Suprapubic skin (tissue), 4 donors: ENCODE data around the gene TASOR2. TPM values are rescaled to one million over a fixed set of nuclear protein-coding genes. Genes with fewer than 3 reads are reported as not detected.

ENCODE experiments used
- DNase-seq, 2 donors: peaks; one replicate each; pipeline ENCODE4 v3.0.0-alpha.2; 2019; ENCODE audit warnings: low spot score in 2 of 2
- H3K27ac ChIP-seq: fragments of 200-600 bp; sonication (generic); one replicate; pipeline ENCODE4 v1.5.1; 2019
- H3K27me3 ChIP-seq: fragments of 200-600 bp; sonication (generic); one replicate; pipeline ENCODE4 v1.5.1; 2019
- H3K36me3 ChIP-seq: fragments of 200-600 bp; sonication (generic); one replicate; pipeline ENCODE4 v1.5.1; 2019
- H3K4me1 ChIP-seq: fragments of 200-600 bp; sonication (generic); one replicate; pipeline ENCODE4 v1.5.1; 2019
- H3K4me3 ChIP-seq: fragments of 200-600 bp; sonication (generic); one replicate; pipeline ENCODE4 v1.5.1; 2019; ENCODE audit warnings: mild to moderate bottlenecking
- H3K9me3 ChIP-seq: fragments of 200-600 bp; sonication (generic); one replicate; pipeline ENCODE4 v1.5.1; 2019
- CTCF ChIP-seq, 2 donors: fragments of 200-600 bp in 1 of 2; fragments of 450-650 bp in 1 of 2; sonication (generic) in 1 of 2; IDR thresholded peaks; one replicate each; pipeline ENCODE4 v1.5.1; 2016 to 2019; ENCODE audit warnings: antibody characterized with exemption in 2 of 2, mild to moderate bottlenecking in 1 of 2, moderate library complexity in 1 of 2
- EP300 ChIP-seq: sonication (generic); formaldehyde crosslinking; IDR thresholded peaks from one replicate; pipeline ENCODE4 v1.6.1; 2017; ENCODE audit warnings: antibody characterized with exemption
- POLR2A ChIP-seq, 2 donors: fragments of 450-650 bp; IDR thresholded peaks; one replicate each; pipeline ENCODE4 v1.6.1; 2017; ENCODE audit warnings: antibody characterized with exemption in 2 of 2, mild to moderate bottlenecking in 2 of 2, moderate library complexity in 2 of 2
- POLR2AphosphoS5 ChIP-seq, 3 donors: sonication (generic); formaldehyde crosslinking; IDR thresholded peaks; one replicate each; pipeline ENCODE4 v1.6.1; 2017; ENCODE audit warnings: antibody characterized with exemption in 3 of 3
- WGBS: methylation state at CpG from one replicate; pipeline ENCODE4 v1.1.5; 2018; 5-methylcytosine and 5-hydroxymethylcytosine counted together
- total RNA-seq, 4 donors: library from RNA; depleted of rRNA; stranded (reverse); fragments of >200 nt; gene quantifications; one replicate each; pipeline ENCODE4 v1.1.0, GENCODE V29; 2016

TASOR2 gene
- total RNA-seq, 4 donors from 2014 or later, result 49.8 to 78.3 (median 59.9) TPM

- DNase-seq, result no peak
- Histone ChIP-seq H3K36me3 (no peaks in the 10 kb centered on the region), H3K27ac (no peak overlapping the region), H3K9me3 (no peaks in the 10 kb centered on the region), H3K4me1 (peaks cover 23% of the 10 kb centered on the region), H3K4me3 (no peak overlapping the region), H3K27me3 (no peaks in the 10 kb centered on the region)
- TF ChIP-seq EP300 (no peak), POLR2A (IDR thresholded peaks at IDR 0.05) (no peak), POLR2AphosphoS5 (IDR thresholded peaks at IDR 0.05) (no peak), CTCF (IDR thresholded peaks at IDR 0.05) (no peak)
- WGBS, result 84% methylated on average over 8 of the region's 8 CpGs
Measured at GRCh38 chr10:5656737-5657579, 27.7 kb upstream of the TASOR2 start.

- WGBS, result 85% methylated on average over 20 of the region's 20 CpGs
Measured at GRCh38 chr10:5658871-5659618, 25.6 kb upstream of the TASOR2 start.

GRCh38 chr10:5659702-5660528 is 24.7 kb upstream of the TASOR2 start:
- no peaks in the 10 kb centered on the region for H3K27me3 ChIP-seq

More at GRCh38 chr10:5658871-5659618, 25.6 kb upstream of the TASOR2 start:
- H3K27me3 ChIP-seq, result no peaks in the 10 kb centered on the region
- H3K27ac ChIP-seq, result no peak overlapping the region
- TF ChIP-seq CTCF (IDR thresholded peaks at IDR 0.05) (no peak), POLR2A (IDR thresholded peaks at IDR 0.05) (no peak)
- no peak overlapping the region for H3K4me3 ChIP-seq
- no peak for DNase-seq
- no peaks in the 10 kb centered on the region for H3K9me3 ChIP-seq
- peaks cover 22% of the 10 kb centered on the region for H3K4me1 ChIP-seq
- H3K36me3 ChIP-seq, result no peaks in the 10 kb centered on the region

GRCh38 chr10:5661043-5661442 is 23.6 kb upstream of the TASOR2 start:
- 90% methylated on average over 6 of the region's 6 CpGs for WGBS
- TF ChIP-seq CTCF (IDR thresholded peaks at IDR 0.05) (no peak), POLR2AphosphoS5 (IDR thresholded peaks at IDR 0.05) (no peak), POLR2A (IDR thresholded peaks at IDR 0.05) (no peak), EP300 (no peak)
- DNase-seq, result no peak
- Histone ChIP-seq H3K27ac (no peak overlapping the region), H3K4me1 (peaks cover 35% of the 10 kb centered on the region), H3K9me3 (no peaks in the 10 kb centered on the region), H3K4me3 (no peak overlapping the region), H3K36me3 (no peaks in the 10 kb centered on the region), H3K27me3 (no peaks in the 10 kb centered on the region)

More at GRCh38 chr10:5659702-5660528, 24.7 kb upstream of the TASOR2 start:
- Histone ChIP-seq H3K4me1 (peaks cover 29% of the 10 kb centered on the region), H3K27ac (no peak overlapping the region), H3K4me3 (no peak overlapping the region), H3K36me3 (no peaks in the 10 kb centered on the region), H3K9me3 (no peaks in the 10 kb centered on the region)
- DNase-seq, result no peak
- 72% methylated on average over 16 of the region's 16 CpGs for WGBS
- TF ChIP-seq CTCF (IDR thresholded peaks at IDR 0.05) (no peak), POLR2AphosphoS5 (IDR thresholded peaks at IDR 0.05) (no peak), POLR2A (IDR thresholded peaks at IDR 0.05) (no peak), EP300 (no peak)
